ENCODE data around the gene EGFLAM. TPM values are rescaled to one million over a fixed set of nuclear protein-coding genes. Genes with fewer than 3 reads are reported as not detected.

Gene EGFLAM
- total and polyA plus RNA-seq, 9 of the 15 experiments (the other 6 are each of a cell fraction or from before 2014, with no cell fraction given), result 0.09 to 2.5 (median 1.0) TPM

GRCh38 chr5:38208782-38209378 is 49.5 kb upstream of the EGFLAM start (continued):
- TF ChIP-seq DEAF1 (CRISPR knock-in tag; IDR thresholded peaks at IDR 0.05) (0 out of 2 replicates have a peak, but pooled peaks have one; percentile 43), ZNF311 (CRISPR knock-in tag; IDR thresholded peaks at IDR 0.05) (no peak), SRSF1 (IDR thresholded peaks at IDR 0.05; ENCODE audit: low read depth, low read length) (no peak), TGIF2 (CRISPR knock-in tag; IDR thresholded peaks at IDR 0.05) (no peak), SAFB2 (IDR thresholded peaks at IDR 0.05; ENCODE audit: borderline replicate concordance, low read depth, low read length, severe bottlenecking) (no peak), HLTF (IDR thresholded peaks at IDR 0.05) (no peak), RAD21 (CRISPR knock-in tag; conservative IDR thresholded peaks at IDR 0.05 in 1 of 2, IDR thresholded peaks at IDR 0.05 in 1 of 2) (peak; percentile 72 to 81), TEAD1 (CRISPR knock-in tag; IDR thresholded peaks at IDR 0.05) (no peak), ZFP30 (CRISPR knock-in tag; IDR thresholded peaks at IDR 0.05; ENCODE audit: borderline replicate concordance) (no peak), DMBX1 (CRISPR knock-in tag; IDR thresholded peaks at IDR 0.05; ENCODE audit: borderline replicate concordance) (no peak), HIVEP1 (CRISPR knock-in tag; IDR thresholded peaks at IDR 0.05) (no peak)
- TF ChIP-seq, protein P1, sequence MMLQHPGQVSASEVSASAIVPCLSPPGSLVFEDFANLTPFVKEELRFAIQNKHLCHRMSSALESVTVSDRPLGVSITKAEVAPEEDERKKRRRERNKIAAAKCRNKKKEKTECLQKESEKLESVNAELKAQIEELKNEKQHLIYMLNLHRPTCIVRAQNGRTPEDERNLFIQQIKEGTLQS (IDR thresholded peaks at IDR 0.05), result no peak
- TF ChIP-seq, protein P1 (CRISPR knock-in tag; conservative IDR thresholded peaks at IDR 0.05), result no peak
- TF ChIP-seq, protein P2, sequence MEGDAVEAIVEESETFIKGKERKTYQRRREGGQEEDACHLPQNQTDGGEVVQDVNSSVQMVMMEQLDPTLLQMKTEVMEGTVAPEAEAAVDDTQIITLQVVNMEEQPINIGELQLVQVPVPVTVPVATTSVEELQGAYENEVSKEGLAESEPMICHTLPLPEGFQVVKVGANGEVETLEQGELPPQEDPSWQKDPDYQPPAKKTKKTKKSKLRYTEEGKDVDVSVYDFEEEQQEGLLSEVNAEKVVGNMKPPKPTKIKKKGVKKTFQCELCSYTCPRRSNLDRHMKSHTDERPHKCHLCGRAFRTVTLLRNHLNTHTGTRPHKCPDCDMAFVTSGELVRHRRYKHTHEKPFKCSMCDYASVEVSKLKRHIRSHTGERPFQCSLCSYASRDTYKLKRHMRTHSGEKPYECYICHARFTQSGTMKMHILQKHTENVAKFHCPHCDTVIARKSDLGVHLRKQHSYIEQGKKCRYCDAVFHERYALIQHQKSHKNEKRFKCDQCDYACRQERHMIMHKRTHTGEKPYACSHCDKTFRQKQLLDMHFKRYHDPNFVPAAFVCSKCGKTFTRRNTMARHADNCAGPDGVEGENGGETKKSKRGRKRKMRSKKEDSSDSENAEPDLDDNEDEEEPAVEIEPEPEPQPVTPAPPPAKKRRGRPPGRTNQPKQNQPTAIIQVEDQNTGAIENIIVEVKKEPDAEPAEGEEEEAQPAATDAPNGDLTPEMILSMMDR (IDR thresholded peaks at IDR 0.05 in 2 of 3, conservative IDR thresholded peaks at IDR 0.05 in 1 of 3; ENCODE audit: insufficient read depth in 2 of 3, low read depth in 1 of 3, low read length in 3 of 3), result peak; percentile 64 to 83 (median 70)

All from K562 (cell line).